Kidney capillary endothelial cell (primary cell): ENCODE results near the gene HIVEP1.
"Not testable (repeated sequence)": the region's sequence is repeated elsewhere in the genome, so short reads cannot be mapped to it uniquely, and the experiment has no call there.

Experiments
- DNase-seq: peaks from one replicate; pipeline ENCODE4 v3.0.0-alpha.2; 2018; ENCODE audit warnings: low spot score

The HIVEP1 gene

DNA sequence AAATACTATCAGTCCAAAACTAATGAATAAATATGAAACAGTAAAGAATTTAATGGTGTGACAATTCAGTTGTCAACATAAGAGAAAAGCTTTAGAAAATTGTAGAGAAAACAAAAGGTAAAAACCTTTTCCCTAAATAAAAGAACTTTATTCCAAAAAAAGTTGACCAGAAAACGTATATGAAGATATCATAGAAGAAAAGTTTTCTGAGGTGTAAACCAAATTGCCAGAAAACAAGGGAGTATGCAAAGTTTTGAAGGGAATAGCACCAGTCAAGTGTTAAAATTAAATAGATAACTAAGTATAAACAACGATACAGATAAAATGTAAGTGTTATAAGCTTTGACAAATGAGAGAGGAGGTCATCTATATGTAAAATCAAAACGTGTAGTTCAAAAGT, 104.9 kb downstream of the HIVEP1 start:
- DNase-seq = no peak

DNA sequence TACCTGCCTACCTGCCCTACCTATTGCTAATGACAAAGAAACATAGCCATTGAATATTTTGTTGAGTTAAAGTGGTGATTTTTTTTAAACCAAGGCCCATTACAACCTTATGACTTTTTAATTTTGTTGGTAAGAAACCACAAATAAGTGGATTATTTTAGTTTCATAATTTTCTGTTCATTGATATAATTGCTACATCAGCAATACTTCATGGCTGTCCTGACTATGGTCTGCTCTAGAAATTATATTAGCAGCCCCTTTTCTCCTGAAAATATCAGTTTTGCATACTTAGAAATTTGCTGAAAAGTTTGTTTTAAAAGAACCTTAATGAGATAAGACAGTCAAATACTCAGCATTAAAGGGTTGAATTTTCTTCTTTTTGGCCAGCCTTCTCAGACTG, 106.5 kb downstream of the HIVEP1 start:
- no peak for DNase-seq

DNA sequence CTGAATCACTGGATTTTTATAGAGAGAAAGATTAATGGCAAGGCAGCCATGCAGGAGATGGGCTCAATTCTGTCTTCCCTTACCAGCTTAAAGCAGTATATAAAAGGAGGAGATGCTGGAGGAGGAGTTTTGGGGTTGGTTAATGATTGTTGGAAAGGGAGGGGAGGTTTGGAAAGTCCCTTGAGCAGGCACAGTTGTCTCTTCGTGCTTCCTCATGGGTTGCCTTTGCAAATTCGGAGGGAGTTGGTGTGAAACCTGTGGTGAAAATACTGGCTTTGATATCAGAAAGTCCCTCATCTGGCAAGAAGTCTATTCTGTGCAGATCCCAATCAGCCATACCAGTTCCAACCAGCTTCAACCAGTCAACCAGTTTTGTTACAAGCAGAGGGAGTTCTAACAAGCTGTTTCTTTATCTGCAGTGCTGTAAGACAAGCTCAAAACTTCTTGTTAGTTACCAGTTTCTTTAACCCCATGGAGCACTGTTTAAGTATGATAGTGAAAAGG, 107.0 kb downstream of the HIVEP1 start:
- no peak for DNase-seq

DNA sequence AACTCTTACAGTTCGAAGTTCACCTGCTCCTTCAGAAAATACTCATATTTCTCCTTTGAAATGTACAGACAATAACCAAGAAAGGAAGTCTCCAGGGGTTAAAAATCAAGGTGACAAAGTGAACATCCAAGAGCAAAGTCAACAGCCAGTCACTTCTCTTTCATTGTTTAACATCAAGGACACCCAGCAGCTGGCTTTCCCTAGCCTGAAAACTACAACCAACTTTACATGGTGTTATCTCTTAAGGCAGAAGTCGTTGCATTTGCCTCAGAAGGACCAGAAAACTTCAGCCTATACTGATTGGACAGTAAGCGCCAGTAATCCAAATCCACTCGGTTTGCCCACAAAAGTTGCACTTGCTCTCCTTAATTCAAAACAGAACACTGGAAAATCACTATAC, 113.3 kb downstream of the HIVEP1 start:
- DNase-seq = no peak

DNA sequence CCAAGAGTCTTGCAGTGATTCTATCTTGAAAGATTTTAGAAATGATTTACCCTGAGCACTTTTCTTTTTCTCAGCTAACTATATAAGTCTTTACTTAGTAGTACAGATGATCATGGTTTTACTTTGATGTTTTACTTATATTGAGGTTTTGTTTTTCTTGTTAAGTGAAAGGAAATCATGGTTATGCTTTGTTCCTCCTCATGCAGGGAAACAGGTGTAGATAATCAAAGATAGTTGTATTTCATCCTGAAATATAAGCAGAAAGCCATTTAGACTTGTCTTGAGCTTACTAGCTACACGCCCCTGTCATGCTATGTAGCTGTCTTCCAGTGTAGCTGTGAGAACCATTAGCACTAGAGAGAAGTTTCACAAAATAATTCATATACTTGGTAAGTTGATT, 113.9 kb downstream of the HIVEP1 start:
- no peak for DNase-seq

DNA sequence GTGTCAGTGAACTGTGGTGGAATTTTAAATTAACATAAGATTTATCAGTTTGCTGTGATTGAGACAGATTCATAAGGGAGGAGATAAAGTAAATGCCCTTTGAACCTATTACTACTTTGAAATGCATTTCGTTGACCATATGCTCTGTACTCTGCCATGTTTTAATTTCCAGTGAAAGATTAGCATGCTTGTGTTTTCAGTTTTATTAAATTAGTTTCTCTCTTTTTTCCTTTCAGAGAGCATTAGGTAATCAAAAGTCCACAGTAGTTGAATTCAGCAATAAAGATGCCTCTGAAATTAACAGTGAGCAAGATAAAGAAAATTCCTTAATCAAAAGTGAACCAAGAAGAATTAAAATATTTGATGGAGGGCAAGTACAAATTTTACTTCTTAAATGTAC, 117.4 kb downstream of the HIVEP1 start:
- DNase-seq = no peak

DNA sequence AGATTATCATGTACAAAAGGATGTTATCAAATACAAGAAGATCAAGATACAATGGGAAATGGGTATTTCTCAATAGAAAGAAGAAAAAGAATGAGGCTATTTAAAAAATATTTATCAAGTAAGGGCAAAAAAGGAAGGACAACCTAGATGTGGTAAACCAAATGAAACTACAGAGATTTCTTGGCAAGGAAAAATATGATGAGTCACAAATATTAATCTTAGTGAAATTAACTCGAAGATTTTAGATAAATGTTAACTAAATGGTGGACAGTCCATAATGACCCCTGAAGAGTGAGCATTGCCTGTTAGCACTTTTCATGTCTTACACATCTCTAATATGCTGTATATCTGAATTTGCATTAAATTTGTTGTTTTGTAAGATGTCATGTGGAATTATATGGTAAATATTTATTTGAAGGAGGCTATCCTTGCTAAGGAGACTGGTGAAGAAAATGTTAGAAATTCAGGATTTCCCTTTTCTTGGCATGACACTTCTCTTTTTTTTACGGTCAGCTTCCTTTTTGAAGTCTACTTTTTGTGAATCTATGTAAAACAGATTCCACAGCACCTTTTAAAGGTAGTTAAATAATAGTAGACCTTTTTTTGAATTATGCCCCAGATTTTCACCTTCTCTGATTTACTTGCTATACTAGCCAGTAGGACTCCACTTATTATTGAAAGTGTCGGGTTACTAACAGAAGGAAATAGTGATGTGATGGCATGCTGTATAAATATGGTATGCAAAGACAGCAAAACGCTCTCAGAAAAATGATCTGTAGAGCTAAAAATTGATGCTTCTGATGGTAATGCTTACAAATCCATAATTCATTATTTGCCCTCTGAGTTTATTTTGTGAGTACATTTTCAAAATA, 120.5 kb downstream of the HIVEP1 start:
- DNase-seq = no peak

DNA sequence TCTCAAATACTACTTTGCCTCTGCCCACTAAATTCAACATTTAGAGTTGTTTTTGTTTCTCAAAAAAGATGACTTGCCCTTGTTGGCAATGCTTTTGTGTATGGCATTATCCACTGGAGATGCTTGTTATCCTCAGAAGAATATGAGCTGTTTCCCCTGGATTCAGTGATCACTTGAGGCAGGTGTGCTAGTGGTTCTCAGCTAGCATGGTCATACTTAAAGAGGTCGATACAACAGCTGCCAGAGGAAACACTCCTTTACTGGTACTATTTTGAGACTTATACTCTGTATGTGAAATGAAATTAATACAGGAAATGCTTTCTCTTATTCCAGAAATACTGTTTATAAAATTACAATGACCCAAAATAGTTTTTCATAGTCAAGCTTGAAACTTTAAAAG, 122.5 kb downstream of the HIVEP1 start:
- DNase-seq = no peak

DNA sequence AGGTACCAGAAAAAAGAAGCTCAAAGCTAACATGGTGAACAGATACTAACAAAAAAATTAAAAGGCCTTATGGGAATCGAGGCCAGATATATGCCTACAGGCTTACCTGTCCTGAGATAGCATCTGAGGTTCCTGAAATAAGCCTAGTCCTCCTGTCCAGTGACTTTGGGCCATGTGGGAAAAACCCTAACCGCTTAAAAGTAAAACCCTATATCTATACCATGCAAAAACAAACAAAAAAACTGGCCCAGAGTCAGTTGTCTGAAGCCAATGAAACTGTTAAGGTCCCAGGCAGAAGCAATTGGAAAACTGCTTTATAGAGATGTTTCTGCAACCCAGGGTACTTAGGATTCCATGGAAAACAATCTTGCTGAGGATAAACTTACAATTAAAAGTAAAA, 122.9 kb downstream of the HIVEP1 start:
- DNase-seq = no peak

DNA sequence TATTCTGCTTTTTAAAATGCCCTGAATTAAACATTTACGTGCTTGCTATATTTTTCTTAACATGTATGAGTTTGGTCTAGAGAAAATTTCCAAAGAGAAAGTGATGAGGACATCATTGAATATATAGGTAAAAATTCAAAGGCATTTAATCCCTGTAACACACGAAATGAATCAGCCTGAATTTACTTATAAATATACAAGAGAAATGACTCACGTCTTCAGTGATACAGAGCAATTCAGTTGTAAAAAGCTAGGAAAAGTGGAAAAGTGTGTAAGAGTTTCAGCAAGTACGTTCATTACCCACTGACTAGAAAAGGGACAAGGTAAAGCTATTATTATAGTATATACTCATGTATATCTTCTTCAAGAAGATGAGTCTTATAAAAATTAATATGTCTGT, 124.8 kb downstream of the HIVEP1 start:
- no peak for DNase-seq

DNA sequence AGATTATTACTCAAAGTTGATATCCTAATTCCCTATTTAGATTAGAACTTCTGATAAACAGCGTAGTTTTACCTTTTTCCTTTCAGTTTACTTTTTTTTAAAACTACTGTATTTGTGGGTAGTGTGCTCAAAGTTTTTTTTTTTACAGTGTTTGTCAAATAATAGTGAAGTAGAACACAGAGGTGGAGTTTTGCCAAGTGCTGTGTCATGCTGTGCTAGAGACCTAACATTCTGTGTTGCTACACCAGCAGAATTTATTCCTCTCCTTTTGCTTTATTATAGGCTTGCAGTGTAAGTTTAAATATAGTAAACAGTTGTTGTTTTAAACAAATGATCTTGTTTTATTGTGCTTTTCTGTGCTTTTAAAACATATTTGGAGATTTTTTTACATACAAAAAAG, 125.4 kb downstream of the HIVEP1 start:
- no peak for DNase-seq

DNA sequence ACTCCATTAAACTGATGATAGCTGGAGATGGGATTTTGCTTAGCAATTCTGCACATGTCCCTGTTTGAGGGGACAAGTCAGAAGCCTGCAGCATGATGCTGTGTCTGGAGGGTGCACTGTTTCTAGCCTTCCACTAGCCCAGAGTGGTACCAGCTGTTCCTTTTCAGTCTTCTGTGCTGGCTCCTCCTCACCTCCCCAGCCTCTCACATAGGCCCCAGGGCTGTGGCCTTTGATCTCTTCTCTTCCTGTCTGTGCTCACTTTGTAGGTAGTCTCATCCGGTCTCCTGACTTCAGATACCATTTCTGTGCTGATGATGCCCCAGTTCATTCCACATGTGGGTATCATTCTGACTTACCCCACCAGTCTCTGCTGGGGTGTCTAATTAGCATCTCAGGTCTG, 126.3 kb downstream of the HIVEP1 start:
- no peak for DNase-seq

DNA sequence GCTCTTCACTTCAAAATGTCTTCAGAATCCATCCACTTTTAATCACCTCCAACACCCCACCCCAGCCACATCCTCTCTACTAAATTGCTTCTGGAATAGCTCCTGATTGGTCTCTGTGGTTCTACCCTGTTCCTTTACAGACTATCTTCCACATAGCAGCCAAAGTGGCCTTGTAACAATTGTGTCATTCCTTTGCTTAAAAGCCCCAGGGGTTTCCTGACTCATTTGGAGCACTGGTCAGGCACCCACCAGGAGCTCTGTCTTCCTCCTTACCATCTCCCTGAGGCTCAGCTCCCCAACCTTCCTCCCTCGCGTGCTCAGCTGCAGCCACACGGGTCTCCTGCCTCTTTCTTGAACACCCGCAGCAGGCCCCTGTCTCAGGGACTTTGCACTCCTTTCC, 126.8 kb downstream of the HIVEP1 start:
- no peak for DNase-seq

DNA sequence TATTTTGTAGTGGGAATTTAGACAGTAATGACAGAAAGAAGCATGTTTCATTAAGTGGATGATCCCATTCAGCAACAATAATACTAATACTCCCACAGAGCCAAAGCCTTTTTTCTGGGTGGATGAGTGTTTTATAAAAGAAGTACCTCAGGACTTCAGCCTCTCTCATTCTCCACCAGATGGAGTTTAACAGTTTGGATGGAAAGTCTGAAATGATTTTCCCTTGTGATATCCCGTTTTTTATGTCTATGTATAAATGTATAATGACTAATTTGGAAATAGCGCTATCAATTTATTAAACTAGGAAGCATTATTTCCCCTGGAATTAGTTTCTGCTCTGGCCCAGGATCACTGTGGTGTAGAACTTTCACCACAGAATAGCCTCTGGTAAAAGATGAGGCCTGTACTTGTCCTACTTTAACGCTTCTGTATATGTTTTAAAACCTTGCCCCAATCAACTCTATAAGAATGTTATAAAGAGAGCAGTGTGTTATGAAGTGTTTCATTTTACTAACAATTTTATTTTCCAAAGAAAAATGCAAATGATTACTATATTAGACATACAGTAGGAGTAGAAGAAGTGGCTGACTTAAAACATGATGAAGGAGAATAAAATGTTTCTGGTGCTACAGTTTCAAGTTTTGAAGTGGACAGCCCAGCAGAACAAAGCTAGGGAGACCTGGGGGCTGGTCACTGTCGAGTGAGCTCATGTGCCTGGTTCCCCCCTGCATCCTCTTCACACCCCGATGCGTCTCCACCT, 135.6 kb downstream of the HIVEP1 start:
- no peak for DNase-seq

DNA sequence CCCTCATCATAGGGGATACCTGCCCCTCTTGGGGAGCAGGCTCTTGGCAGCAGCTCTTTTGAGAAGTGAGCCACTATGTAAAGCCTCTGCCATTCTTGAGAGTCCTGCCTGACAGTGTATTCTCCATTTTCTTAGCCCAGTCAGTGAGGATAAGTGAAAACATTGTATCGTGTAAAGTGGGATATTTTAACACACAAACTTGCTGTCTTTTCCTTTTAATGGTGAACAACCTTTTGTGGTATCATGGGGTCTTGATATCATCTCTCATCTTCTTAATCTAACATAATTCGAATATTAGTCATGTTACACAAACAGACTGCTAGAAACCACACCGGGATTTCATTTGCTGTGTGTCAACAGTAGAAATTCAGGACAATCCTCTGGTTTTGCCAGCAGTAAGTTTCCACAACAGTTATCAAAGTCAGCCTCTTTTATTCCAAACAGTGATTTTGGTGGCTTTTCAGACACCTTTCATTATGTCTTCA, 136.2 kb downstream of the HIVEP1 start:
- no peak for DNase-seq

DNA sequence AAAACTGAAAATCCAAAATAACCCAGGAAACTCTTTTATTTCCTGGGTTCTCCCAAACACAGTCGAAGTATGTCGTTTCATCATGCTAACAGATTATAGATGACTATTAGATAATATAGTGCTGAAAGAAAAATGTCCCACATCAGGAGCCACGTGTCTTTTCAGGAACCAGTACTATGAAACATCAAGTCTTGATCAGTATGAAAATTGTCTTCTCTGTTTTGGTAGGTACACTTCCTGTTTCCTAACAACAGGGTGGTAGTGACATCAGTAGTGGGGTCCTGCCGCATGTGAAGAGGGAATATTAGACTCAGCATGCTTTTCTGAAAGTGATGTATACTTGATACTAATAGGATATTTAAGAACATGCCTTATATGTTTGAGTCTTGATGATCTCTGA, 136.7 kb downstream of the HIVEP1 start:
- DNase-seq = no peak

DNA sequence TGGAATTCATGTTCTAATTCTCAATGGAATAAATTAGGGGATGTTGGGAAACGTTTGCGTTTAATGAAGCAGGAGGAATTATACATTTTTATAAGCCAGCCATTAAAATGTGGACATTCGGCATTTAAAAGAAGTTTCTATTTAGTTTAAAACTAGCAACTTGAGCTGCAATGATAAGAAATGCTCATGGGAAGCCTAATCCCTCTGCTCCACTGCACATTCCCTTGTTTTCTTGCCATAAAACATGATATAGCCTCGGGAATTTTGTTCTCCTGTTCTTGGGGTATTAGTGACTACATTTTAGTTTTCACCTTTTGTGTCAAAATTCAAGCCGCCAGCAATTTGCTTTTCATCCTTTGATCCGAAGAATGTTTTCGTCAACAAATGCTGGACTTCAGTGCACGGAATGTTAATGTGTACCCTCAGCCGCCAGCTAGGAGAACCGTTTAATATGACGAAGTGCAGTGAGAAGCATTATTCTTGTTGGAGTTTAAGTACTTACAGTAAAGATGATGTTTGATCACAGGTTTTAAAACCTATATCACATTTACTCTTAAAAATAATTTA, 137.9 kb downstream of the HIVEP1 start:
- no peak for DNase-seq

DNA sequence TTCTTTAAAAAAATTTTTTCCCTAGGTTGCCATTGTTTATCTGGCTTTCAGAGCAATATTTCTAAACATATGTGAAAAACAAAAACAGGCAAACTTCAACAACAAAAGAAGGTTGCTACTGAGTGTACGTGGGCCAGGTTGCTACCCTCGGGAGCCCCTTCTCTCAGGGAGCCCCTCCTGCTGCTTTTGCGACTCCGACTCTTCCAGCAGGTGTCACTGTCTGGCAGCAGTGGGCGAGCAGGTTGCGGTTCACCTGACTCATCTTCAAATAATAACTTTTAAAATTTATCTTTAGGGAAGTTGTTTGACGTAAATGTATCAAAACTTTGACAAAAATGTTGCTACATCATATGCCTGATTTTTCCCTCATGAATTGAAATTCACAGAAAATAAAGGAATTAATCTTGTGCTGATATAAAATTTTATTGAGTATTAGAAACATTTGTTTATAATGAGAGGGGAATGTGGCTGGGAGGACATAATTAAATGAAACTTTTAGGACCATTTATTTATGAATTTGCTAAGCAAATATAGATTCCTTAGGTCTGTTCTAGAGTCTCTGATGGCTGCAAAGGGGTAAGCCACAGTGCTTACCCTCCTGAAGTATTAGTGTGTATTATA, 138.8 kb downstream of the HIVEP1 start:
- DNase-seq = no peak

DNA sequence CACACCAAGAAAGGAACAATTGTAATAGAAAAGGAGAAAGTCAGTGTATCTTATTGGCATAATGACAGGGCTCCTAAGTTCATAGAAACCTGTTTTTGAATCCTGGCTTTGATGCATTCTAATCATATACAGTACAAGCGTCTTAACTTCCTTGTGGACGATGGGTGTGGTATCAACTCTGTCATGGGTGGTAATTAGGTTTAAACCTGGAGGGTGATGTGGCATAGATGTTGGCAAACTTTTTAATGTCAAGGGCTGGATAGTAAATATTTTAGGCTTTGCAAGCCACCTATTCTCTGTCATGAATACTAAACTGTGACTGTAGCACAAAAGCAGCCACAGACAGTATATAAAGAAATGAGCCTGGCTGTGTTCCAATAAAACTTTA, 139.3 kb downstream of the HIVEP1 start:
- no peak for DNase-seq

DNA sequence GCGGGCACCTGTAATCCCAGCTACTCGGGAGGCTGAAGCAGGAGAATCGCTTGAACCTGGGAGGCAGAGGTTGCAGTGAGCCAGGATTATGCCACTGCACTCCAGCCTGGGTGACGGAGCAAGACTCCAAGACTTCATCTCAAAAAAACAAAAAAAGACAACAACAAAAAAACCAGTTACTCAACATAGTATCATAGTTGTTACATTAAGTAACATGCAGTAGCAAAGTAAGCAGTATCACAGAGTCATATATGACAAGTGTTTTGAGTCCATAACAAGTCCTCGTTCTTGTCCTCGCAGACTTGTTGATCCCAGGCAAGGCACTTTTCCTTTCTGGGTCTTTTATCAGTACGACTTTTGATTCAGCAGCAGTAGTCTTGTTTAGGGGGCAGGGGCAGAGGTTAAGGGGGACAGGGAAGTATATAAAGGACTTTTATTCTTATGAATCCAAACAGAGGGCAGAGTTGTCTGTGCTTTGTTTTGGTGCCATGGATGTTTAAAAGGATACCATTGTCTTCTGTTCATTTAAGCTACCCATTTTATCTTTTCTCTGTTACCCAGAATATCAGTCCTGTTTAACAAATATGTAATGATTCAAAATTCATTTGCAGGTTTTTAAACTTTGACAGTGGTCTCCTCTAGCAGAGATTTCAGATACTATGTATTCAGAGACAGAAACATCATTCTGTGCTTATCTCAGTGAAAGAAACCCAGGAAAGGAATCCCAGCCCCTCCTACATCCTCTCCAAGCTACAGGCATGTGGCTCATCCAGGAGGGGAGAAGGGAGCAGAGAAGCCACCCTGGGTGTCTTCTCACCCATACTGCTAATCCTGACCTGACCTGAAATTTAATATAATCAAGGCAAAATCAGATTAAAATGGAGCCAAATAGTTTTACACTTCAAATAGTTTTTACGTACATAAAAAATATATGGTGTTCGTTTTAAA, 140.2 kb downstream of the HIVEP1 start:
- DNase-seq = no peak

DNA sequence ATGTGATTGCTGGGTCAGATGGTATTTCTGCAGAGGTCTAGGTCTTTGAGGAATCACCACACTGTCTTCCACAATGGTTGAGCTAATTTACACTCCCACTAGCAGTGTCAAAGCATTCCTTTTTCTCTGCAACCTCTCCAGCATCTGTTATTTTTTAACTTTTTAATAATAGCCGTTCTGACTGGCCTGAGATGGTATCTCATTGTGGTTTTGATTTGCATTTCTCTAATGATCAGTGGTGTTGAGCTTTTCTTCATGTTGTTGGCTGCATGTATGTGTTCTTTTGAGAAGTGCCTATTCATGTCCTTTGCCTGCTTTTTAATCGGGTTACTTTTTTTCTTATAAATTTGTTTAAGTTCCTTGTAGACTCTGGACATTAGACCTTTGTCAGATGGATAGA, 143.7 kb downstream of the HIVEP1 start:
- DNase-seq = not testable (repeated sequence)
